ENCODE measurements around the gene SETD1A. TPM values are rescaled to one million over a fixed set of nuclear protein-coding genes. Genes with fewer than 3 reads are reported as not detected.

SETD1A gene
- total and polyA plus RNA-seq, 9 of the 15 experiments (the other 6 are each of a cell fraction or from before 2014, with no cell fraction given), result 0.08 to 36.0 (median 4.2) TPM

DNA sequence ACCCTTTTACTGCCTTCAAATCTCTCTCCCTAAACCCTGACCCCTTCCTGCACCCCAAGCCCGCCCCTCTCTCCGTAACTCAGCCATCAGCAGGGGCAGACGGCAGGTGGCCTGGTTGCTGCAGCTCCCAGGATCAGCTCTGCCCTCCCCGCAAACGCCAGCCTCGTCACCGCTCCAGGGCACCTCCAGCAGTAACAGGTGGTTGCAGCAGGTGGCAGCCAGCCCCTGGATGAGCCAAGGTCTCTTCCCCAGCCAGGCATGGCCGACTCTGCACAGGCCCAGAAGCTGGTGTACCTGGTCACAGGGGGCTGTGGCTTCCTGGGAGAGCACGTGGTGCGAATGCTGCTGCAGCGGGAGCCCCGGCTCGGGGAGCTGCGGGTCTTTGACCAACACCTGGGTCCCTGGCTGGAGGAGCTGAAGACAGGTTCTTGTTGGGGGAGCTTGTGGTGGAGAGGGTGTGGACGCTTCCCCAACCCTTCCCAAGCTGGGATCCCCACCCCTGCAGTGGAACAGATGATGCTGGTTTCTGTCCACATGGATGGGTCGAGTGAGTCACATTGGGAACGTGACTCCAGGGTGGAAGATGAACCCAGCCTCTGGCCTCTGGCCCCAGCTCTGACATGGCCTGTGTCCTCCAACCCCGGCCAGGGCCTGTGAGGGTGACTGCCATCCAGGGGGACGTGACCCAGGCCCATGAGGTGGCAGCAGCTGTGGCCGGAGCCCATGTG lies 28.0 kb downstream of the SETD1A start (continued):
- TF ChIP-seq, protein P1, sequence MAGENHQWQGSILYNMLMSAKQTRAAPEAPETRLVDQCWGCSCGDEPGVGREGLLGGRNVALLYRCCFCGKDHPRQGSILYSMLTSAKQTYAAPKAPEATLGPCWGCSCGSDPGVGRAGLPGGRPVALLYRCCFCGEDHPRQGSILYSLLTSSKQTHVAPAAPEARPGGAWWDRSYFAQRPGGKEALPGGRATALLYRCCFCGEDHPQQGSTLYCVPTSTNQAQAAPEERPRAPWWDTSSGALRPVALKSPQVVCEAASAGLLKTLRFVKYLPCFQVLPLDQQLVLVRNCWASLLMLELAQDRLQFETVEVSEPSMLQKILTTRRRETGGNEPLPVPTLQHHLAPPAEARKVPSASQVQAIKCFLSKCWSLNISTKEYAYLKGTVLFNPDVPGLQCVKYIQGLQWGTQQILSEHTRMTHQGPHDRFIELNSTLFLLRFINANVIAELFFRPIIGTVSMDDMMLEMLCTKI (IDR thresholded peaks at IDR 0.05; ENCODE audit: partially characterized antibody), result no peak
- no peak for TF ChIP-seq HDAC6 (IDR thresholded peaks at IDR 0.05; ENCODE audit: low read depth, low read length)
- TF ChIP-seq, protein P2, sequence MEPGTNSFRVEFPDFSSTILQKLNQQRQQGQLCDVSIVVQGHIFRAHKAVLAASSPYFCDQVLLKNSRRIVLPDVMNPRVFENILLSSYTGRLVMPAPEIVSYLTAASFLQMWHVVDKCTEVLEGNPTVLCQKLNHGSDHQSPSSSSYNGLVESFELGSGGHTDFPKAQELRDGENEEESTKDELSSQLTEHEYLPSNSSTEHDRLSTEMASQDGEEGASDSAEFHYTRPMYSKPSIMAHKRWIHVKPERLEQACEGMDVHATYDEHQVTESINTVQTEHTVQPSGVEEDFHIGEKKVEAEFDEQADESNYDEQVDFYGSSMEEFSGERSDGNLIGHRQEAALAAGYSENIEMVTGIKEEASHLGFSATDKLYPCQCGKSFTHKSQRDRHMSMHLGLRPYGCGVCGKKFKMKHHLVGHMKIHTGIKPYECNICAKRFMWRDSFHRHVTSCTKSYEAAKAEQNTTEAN (CRISPR knock-in tag; IDR thresholded peaks at IDR 0.05), result no peak
- TF ChIP-seq SAFB2 (IDR thresholded peaks at IDR 0.05; ENCODE audit: borderline replicate concordance, low read depth, low read length, severe bottlenecking), result no peak
- TF ChIP-seq ZNF408 (CRISPR knock-in tag; IDR thresholded peaks at IDR 0.05; ENCODE audit: low read depth), result no peak
- TF ChIP-seq SMAD2 (IDR thresholded peaks at IDR 0.05; ENCODE audit: low read depth, low read length), result no peak
- TF ChIP-seq ZBTB9 (CRISPR knock-in tag; IDR thresholded peaks at IDR 0.05), result no peak
- no peak for TF ChIP-seq NR1H2 (CRISPR knock-in tag; IDR thresholded peaks at IDR 0.05)
- TF ChIP-seq, protein P3, sequence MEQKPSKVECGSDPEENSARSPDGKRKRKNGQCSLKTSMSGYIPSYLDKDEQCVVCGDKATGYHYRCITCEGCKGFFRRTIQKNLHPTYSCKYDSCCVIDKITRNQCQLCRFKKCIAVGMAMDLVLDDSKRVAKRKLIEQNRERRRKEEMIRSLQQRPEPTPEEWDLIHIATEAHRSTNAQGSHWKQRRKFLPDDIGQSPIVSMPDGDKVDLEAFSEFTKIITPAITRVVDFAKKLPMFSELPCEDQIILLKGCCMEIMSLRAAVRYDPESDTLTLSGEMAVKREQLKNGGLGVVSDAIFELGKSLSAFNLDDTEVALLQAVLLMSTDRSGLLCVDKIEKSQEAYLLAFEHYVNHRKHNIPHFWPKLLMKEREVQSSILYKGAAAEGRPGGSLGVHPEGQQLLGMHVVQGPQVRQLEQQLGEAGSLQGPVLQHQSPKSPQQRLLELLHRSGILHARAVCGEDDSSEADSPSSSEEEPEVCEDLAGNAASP (IDR thresholded peaks at IDR 0.05), result no peak
- TF ChIP-seq ELF4 (CRISPR knock-in tag; IDR thresholded peaks at IDR 0.05), result peak; percentile 38; the same call in 1 of the 2 replicates
- TF ChIP-seq HDAC1 (IDR thresholded peaks at IDR 0.05), result 0 out of 4 replicates have a peak, but pooled peaks of 1 of the 2 experiments have one; percentile 53
- TF ChIP-seq, protein P4, sequence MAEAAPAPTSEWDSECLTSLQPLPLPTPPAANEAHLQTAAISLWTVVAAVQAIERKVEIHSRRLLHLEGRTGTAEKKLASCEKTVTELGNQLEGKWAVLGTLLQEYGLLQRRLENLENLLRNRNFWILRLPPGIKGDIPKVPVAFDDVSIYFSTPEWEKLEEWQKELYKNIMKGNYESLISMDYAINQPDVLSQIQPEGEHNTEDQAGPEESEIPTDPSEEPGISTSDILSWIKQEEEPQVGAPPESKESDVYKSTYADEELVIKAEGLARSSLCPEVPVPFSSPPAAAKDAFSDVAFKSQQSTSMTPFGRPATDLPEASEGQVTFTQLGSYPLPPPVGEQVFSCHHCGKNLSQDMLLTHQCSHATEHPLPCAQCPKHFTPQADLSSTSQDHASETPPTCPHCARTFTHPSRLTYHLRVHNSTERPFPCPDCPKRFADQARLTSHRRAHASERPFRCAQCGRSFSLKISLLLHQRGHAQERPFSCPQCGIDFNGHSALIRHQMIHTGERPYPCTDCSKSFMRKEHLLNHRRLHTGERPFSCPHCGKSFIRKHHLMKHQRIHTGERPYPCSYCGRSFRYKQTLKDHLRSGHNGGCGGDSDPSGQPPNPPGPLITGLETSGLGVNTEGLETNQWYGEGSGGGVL (CRISPR knock-in tag; IDR thresholded peaks at IDR 0.05), result no peak
- TF ChIP-seq KAT8 (IDR thresholded peaks at IDR 0.05; ENCODE audit: low read depth), result no peak
- TF ChIP-seq SMARCC2 (IDR thresholded peaks at IDR 0.05; ENCODE audit: low read depth), result no peak
- TF ChIP-seq ZFP36 (IDR thresholded peaks at IDR 0.05; ENCODE audit: low read depth, low read length, partially characterized antibody), result no peak
- TF ChIP-seq KAT7 (CRISPR knock-in tag; IDR thresholded peaks at IDR 0.05; ENCODE audit: borderline replicate concordance), result no peak
- no peak for TF ChIP-seq MEF2D (tag; conservative IDR thresholded peaks at IDR 0.05; ENCODE audit: low read depth)
